ENCODE results near the gene GSTM2.

- TF ChIP-seq CTCF (IDR thresholded peaks at IDR 0.05) (no peak), POLR2A (IDR thresholded peaks at IDR 0.05) (no peak), EP300 (IDR thresholded peaks at IDR 0.05) (no peak), POLR2AphosphoS5 (IDR thresholded peaks at IDR 0.05) (no peak)
Observed at GRCh38 chr1:109721042-109721441, 53.2 kb downstream of the GSTM2 start.
